Retinal pigment epithelial cell (primary cell): ENCODE results near the gene CFAP73.
A peak's percentile ranks its signal among the peaks of the same experiment; 100 is the strongest.

Source experiments
- DNase-seq: peaks from one replicate; pipeline ENCODE4 v3.0.0-alpha.2; 2010; ENCODE audit warnings: low read depth
- H3K4me3 ChIP-seq: 2 replicates; pipeline ENCODE4 v1.5.1; 2011; ENCODE audit warnings: mild to moderate bottlenecking, low read length, control low read depth, moderate library complexity
- CTCF ChIP-seq: conservative IDR thresholded peaks from 2 replicates; pipeline ENCODE4 v1.5.1; 2011; ENCODE audit warnings: low read depth, low read length, control low read depth, inconsistent platforms

Gene CFAP73

GRCh38 chr12:113174461-113175384, 25.2 kb downstream of the CFAP73 start:
- DNase-seq = no peak
- H3K4me3 ChIP-seq = no peak overlapping the region
- TF ChIP-seq CTCF = peak; percentile 99

- no peak for TF ChIP-seq CTCF
- H3K4me3 ChIP-seq = no peak overlapping the region
- DNase-seq = no peak
These were observed 29.5 kb downstream of the CFAP73 start for GRCh38 chr12:113179023-113179422.

- TF ChIP-seq CTCF = no peak
- DNase-seq = no peak
- no peak overlapping the region for H3K4me3 ChIP-seq
These were observed 30.8 kb downstream of the CFAP73 start for GRCh38 chr12:113180333-113180732.

- no peak overlapping the region for H3K4me3 ChIP-seq
- no peak for DNase-seq
These were observed 32.5 kb downstream of the CFAP73 start for GRCh38 chr12:113181975-113182374.

GRCh38 chr12:113183030-113183589, 33.6 kb downstream of the CFAP73 start:
- H3K4me3 ChIP-seq = no peak overlapping the region
- no peak for DNase-seq

More at GRCh38 chr12:113181975-113182374, 32.5 kb downstream of the CFAP73 start:
- TF ChIP-seq CTCF = no peak

GRCh38 chr12:113184098-113184899, 34.8 kb downstream of the CFAP73 start:
- DNase-seq = no peak
- TF ChIP-seq CTCF = no peak
- peak overlapping the region; percentile 82 for H3K4me3 ChIP-seq

More at GRCh38 chr12:113183030-113183589, 33.6 kb downstream of the CFAP73 start:
- TF ChIP-seq CTCF = no peak
